GM21619 (cell line): ENCODE data around the gene AGFG1.

ENCODE experiments used
- ATAC-seq: cut with Tn5 transposase; IDR thresholded peaks from one replicate; pipeline ENCODE4 v1.9.1; 2021; ENCODE audit not compliant: unreplicated experiment

Gene AGFG1

DNA sequence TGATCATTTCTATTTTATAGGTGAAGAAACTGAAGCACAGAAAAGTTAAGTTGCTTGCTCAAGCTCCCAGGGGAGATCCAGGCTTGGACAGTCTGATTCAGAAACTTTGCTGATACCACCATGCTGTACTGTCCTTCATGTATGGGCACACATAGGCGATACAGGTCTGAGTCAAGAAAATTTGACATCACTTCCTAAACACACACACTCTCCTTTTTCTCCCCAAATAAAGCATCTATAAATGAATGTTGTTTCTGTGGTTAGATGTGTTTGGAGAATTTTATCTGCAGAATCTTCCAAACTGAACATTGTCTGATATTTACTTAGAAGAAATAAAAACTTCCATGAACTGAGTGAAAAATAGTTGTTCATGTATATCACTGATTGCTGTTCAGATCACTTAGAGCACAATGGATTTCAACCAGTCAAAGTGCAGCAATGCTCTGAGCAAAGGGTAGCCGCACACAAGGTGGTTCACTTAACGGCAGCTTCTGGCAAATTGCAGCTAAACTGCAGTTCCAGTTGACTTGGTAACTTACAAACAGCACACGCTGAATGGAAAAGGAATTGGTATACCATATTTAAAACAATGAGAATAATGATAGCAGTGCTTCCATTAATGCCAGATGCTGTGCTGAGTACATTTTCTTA is 10.0 kb upstream of the AGFG1 start:
- ATAC-seq, result peak; percentile 18

- peak; percentile 60 for ATAC-seq
Observed at GRCh38 chr2:227462462-227462951, 9.4 kb upstream of the AGFG1 start.

DNA sequence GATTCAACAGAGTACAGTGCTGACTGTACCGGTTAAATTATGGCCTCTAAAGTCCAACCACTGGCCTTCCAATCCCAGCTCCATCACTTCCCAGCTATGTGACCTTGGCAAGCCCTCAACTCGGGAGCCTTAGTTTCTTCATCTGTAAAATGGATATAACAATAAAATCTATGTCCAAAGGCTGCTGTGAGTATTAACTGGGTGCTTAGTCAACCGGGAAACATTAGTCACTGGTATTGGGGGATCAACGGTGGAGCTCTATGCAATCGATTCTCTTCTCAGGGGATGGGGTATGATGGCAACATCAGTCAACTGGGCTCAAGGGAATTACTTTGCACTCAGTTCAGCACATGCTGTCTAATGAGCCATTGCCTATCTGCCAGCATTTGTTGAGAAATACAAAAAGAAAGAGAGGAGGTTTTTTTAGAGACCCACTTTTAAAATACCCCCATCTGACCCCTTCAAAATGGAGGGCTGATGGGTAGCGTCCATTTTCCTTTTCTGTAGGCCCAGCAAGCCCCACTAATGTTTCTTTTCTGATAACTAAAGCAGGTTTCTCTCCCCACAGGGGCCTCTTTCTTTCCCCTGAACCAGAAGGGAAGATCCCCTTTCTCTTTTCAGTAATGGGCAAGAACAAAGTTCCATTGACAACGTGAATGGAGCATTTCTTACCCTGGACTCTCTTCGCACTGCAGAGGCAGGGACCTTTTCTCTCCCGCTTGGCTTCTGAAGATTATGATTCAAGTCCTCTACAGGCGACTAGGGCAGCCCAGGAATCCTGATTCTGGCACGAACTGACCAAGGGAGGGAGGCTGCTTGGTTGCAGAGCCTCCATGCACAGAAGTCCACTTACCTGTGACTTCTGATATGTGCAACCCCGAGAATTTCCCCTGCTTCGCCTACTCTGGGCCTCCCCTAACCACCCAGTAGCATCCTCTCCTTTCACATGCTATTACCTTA is 8.7 kb upstream of the AGFG1 start:
- ATAC-seq, result peak; percentile 0

- ATAC-seq, result no peak
Observed at GRCh38 chr2:227464361-227464760, 7.6 kb upstream of the AGFG1 start.

DNA sequence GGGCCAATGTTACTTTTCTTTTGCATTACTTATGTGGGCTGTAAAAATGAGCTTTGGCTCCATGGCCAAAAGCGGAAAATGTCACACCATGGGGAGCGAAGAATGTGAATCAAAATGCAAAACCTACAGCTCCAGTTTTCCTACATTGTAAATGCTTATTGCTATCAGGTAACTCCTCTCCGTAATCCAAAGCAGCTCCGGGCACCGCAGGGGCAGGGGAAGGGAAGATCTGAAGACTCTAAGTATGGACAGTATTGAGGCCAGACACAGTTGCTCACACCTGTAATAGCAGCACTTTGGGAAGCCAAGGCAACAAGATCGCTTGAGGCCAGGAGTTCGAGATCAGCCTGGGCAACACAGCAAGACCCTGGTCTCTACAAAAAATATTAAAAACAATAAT is 7.1 kb upstream of the AGFG1 start:
- ATAC-seq, result no peak

- ATAC-seq, result no peak
Observed at GRCh38 chr2:227466887-227467600, 4.9 kb upstream of the AGFG1 start.

DNA sequence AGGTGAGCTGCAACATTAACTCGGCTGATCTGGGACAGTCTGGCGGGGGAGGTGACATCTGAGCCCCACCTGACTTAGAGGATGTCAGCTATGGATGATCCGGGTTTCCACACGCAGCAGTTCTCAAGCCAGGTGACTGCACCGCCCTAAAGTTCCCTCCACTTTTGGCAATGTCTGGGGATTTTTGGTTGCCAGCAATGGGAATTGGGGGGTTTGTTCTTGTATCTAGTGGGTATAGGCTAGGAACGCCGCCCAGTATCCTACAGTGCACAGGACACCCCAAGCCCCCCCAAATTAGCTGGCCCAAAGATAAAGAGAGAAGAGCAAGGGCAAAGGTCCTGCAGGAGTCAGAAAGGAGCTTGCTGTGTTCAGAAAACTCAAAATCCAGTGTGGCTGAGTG is 544 bp upstream of the AGFG1 start:
- ATAC-seq, result no peak

DNA sequence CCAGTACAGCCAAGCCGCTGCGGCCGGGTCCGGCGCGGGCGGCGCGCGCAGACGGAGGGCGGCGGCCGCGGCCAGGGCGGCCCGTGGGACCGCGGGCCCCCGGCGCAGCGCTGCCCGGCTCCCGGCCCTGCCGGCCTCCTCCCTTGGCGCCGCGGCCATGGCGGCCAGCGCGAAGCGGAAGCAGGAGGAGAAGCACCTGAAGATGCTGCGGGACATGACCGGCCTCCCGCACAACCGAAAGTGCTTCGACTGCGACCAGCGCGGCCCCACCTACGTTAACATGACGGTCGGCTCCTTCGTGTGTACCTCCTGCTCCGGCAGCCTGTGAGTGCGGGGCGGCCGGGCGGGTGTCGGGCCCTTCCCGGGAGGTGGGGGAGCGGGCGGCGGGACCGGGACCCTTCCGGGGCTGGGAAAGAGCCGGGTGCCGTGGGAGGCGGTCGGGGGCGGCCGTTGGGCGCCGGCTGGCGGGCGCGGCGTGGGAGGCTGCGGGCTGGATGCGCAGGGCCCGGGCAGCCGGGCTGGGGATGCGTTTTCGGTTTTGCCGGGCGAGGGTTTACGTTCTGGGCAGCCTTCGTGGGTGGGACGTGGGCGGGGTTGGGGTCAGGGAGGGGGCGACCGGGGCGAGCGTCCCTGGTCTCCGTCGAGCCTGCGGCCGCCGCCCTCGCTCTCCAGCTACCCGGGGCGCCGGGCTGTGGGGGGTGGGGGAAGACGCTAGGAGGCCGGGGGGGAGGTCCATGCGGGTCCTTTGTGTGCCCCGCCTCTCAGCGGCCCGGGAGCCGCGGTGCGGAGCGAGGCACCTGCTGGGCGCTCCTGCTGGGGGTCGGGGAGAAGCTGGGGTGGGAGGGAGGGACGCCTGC is 537 bp downstream of the AGFG1 start:
- peak; percentile 69 for ATAC-seq

DNA sequence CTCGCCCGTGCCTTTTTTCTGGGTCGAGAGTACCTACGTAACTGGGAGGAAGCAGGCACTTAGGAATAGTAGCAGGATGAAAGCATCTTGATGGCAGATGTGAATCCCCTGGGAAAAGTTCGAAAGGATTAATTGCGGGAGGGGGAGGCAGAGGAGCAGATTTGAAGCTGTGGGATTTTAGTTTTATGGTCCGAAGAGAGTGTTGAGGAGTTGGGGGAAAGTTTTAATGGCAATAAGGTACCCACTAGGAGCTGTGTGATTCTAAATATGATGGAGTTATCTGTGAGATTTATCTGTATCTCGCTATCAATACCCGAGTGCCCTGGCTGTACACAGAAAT is 1.1 kb downstream of the AGFG1 start:
- ATAC-seq, result no peak

DNA sequence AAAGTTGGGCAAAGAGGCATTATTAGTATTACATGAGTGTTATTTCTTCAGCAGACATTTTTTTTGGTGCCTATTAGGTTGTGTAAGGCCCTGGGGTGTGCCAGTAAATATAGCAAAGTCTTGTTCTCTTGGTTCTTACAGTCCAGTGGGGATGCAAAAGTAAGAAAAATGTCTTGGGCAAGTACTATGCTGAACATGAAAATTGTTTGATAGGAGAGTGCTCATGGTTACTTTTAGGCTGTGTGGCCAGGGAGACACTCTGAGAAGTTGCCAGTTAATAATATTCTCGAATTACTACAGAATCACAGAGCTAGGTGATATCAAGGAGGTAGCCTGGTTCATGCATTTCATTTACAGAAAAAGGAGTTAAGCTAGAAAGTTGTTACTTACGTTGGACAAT is 1.9 kb downstream of the AGFG1 start:
- ATAC-seq, result no peak

GRCh38 chr2:227474410-227474809 is 2.5 kb downstream of the AGFG1 start:
- ATAC-seq, result no peak

- no peak for ATAC-seq
Observed at GRCh38 chr2:227477291-227477690, 5.3 kb downstream of the AGFG1 start.

- ATAC-seq, result peak; percentile 36
Observed at GRCh38 chr2:227479865-227480475, 8.0 kb downstream of the AGFG1 start.

DNA sequence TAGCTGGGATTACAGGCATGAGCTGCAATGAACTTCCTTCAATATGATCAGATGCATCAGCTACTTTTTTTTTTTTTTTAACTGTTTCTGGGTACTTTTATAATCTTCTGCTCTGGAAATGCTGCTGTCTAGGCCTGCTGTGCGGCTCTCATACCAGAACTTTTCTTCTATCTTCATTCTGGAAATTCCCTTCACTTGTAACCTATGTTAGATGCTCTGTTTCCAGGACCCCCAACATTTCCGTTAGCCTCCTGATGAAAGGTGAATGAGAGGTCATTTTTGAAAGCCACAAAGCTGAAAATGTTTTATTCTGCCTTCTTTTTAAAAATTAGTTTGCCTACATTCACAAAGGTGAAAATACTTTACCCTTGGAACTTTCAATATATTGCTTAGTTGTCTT is 8.6 kb downstream of the AGFG1 start:
- ATAC-seq, result no peak

DNA sequence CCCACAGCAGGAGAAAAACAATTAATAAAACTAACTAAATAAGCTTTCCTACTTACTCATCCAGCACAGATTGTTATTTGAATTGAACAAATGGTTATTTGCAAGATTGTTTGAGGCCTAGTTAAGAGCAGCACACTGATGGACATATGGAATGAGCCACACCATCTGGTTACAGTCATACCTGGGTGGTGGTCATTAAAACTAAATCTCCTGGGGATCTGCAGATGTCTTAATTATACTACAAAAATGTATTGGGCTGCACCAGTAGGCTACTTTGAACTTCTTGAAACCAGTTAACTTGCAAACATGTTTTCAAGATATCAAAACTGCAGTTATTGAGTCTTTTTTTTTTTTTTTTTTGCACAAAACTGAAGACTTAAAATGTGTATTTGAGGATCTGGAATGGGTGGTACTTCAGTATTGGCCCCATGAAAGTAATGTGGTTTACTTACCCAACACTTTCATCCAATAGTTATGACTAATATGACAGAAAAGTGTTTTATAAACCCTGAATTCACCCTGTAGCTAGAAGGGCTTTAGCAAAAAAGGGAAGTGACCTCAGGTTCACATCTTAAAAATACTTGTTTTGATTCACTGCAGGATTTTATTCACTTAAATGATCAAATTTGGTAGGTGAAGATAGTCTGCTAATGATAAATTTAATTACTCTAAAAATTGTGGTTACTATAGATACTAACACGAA is 10.8 kb downstream of the AGFG1 start:
- ATAC-seq, result peak; percentile 86

DNA sequence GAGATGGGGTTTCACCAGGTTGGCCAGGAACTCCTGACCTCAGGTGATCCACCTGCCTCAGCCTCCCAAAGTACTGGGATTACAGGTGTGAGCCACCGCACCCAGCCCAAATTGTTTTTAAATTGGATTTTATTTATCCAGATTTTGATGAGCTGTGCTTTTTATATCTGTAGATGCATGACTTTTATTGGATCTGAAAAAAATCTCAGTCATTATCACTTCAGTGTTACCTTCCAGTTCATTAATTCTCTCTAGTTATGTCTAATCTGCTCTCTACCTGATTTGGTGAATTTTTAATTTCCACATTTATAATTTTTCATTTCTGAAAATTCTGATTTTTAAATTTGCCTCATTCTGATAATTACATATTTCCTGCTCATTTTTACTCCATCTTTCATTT is 13.5 kb downstream of the AGFG1 start:
- no peak for ATAC-seq

GRCh38 chr2:227486688-227487087 is 14.7 kb downstream of the AGFG1 start:
- ATAC-seq, result no peak

DNA sequence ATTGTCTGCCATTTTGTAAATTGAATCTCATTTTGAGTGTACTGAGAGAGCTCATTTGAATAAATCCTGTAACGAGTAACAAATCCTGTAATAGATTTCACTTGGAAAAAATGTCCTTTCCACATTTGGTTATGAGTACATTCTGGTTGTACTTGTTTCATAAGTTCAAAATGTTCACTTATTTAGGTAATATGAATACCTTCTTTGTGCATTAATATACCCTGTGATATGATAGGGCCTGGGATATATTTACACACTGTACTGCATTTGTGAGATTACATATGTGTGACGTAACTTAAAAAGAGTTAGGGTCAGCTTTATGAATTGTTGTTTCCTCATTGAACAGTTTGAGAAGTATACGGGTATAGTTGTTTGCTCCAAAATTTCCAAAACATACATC is 16.1 kb downstream of the AGFG1 start:
- no peak for ATAC-seq

DNA sequence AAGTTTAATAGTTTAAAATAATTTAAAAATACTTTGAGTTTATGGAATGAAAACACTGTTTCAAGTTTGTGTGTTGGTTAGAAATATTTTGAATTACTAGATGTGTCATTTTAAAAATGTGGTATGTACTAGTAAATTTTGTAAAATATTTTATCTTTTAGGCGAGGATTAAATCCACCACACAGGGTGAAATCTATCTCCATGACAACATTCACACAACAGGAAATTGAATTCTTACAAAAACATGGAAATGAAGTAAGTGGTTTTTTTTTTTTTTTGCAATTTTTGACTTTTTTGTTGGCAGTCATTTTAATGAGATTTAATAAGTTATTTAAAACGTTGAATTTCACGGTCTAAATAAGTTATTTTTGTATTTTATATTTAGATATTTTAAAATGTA is 19.4 kb downstream of the AGFG1 start:
- no peak for ATAC-seq

- no peak for ATAC-seq
Observed at GRCh38 chr2:227493524-227493923, 21.6 kb downstream of the AGFG1 start.
